D721Med (cell line): Measurements from ENCODE around the gene LIPF.

ENCODE experiments used
- DNase-seq: peaks from one replicate; pipeline ENCODE4 v3.0.0; 2011; ENCODE audit warnings: low spot score; ENCODE audit not compliant: insufficient read length
- FAIRE-seq: peaks from 2 replicates; lab custom pipeline; 2011; peaks lifted over from hg19 to GRCh38; lab: Jason Lieb, UNC
- TF ChIP-seq, protein P1 (sequence below): IDR thresholded peaks from 2 replicates; pipeline ENCODE4 v1.5.1; 2012; ENCODE audit warnings: mild to moderate bottlenecking, control low read depth; ENCODE audit not compliant: insufficient read depth; ENCODE audit errors: missing control alignments

LIPF gene

DNA sequence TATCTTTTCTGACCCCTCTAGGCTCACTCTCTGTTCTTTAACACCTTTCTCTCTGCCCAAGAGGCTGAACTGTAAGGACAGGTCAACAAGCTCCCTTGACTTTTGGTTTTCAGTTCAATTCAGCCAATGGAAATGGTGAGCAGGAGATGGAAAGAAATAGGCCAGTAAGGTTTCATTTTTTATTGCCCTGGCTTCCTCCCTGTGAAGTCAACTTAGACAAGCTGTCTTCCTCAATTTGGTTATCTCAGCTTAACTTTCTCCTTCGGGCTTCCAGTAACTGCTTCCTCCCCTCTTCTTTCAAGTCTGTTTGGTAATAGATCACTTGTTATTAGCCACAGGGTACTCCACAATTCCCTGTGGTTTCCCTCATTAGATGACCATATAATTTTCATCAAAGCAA lies 61.6 kb downstream of the LIPF start:
- TF ChIP-seq, protein P1, sequence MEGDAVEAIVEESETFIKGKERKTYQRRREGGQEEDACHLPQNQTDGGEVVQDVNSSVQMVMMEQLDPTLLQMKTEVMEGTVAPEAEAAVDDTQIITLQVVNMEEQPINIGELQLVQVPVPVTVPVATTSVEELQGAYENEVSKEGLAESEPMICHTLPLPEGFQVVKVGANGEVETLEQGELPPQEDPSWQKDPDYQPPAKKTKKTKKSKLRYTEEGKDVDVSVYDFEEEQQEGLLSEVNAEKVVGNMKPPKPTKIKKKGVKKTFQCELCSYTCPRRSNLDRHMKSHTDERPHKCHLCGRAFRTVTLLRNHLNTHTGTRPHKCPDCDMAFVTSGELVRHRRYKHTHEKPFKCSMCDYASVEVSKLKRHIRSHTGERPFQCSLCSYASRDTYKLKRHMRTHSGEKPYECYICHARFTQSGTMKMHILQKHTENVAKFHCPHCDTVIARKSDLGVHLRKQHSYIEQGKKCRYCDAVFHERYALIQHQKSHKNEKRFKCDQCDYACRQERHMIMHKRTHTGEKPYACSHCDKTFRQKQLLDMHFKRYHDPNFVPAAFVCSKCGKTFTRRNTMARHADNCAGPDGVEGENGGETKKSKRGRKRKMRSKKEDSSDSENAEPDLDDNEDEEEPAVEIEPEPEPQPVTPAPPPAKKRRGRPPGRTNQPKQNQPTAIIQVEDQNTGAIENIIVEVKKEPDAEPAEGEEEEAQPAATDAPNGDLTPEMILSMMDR, result no peak
- FAIRE-seq, result no peak
- DNase-seq, result no peak

DNA sequence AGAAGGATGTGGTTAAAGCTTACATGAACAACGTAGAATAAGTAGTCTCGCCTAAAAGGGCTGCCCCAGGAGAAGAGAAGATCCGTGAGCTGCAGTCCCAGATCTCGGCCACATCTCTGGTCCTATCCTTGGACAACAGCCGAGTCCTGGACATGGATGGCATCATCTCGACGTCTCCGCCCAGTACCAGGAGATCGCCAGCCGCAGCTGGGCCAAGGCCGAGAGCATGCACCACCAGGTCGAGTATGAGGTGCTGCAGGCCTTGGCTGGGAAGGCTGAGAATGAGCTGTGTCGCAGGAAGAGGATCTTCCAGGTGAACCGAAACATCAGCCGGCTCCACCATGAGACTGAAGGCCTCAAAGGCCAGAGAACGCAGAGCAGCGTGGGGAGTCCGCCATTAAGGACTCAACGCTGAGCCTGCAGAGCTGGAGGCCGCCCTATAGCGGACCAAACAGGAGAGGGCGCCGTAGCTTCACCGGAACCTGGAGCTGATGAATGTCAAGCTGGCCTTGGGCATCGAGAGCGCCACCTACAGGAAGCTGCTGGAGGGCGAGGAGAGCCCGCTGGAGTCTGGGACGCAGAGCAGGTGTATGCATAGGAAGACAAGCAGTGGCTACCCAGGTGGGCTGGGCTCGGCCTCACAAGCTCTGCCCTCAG lies 64.0 kb downstream of the LIPF start:
- TF ChIP-seq, protein P1, result peak; percentile 7
- no peak for DNase-seq
- no peak for FAIRE-seq
